Islet of Langerhans (tissue), 1 donor: Measurements from ENCODE around the gene HBQ1.
"Not testable (repeated sequence)": the region's sequence is repeated elsewhere in the genome, so short reads cannot be mapped to it uniquely, and the experiment has no call there.

Source experiments
- FAIRE-seq: peaks from one replicate; lab custom pipeline; 2011; peaks lifted over from hg19 to GRCh38; lab: Jason Lieb, UNC

Gene HBQ1

DNA sequence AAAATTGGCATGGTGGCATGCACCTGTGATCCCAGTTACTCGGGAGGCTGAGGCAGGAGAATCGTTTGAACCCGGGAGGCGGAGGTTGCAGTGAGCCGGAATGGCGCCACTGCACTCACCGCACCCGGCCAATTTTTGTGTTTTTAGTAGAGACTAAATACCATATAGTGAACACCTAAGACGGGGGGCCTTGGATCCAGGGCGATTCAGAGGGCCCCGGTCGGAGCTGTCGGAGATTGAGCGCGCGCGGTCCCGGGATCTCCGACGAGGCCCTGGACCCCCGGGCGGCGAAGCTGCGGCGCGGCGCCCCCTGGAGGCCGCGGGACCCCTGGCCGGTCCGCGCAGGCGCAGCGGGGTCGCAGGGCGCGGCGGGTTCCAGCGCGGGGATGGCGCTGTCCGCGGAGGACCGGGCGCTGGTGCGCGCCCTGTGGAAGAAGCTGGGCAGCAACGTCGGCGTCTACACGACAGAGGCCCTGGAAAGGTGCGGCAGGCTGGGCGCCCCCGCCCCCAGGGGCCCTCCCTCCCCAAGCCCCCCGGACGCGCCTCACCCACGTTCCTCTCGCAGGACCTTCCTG, at the start of gene HBQ1:
Gene HBQ1, plus strand, starts transcription at position 359 of the 575 bp plus-strand sequence. Its CDS starts 28 bp downstream, at position 387.
- no peak for FAIRE-seq

DNA sequence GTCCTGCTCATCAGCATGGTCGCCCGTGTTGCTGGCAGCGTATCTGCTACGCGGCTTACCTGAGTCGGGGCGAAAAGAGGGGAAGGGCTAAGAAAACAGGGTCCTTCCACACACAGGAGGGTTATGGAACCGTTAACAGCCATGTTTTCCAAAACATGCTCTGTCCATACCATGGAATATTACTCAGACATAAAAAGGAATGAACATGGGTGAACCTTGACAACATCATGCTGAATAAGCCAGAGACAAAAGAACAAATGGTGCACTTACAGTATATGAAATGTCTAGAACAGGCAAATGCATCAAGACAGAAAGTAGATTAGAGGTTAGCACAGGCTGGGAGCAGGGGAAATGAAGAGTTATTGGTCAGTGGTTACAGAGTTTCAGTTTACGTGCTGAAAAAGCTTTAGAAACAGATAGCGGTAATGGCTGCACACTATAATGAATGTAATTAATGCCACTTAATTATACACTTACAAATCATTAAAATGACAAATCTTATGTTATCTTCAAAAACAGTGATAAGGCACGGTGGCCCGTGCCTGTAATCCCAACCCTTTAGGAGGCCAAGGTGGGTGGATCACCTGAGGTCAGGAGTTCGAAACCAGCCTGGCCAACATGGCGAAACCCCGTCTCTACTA, 49.6 kb upstream of the HBQ1 start:
- no peak for FAIRE-seq

DNA sequence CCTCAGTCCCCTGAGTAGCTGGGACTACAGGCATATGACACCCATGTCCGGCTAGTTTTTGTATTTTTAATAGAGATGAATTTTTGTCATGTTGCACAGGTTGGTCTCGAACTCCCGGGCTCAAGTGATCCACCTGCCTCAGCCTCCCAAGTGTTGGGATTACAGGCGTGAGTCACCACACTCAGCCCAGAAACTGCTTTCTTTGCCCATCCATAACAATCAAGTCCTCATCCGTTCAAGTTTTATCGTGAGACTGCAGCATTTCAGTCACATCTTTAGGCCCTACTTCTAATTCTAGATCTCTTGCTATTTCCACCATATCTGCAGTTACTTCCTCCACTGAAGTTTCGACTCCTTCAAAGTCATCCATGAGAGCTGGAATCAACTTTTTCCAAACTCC, 48.1 kb upstream of the HBQ1 start:
- no peak for FAIRE-seq

DNA sequence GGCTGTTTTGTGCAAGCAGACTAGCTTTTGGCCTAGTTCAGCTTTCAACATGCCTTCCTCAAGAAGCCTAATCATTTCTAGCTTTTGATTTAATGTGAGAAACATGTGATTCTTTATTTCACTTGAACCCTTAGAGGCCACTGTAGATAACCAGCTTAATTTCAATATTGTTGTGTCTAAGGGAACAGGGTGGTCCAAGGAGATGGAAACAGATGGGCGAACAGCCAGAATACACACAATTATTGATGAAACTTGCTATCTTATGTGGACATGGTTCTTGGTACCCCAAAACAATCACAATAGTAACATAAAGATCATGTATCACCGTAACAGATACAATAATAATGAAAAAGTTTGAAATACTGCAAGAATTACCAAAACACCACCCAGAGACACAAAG, 46.5 kb upstream of the HBQ1 start:
- no peak for FAIRE-seq

DNA sequence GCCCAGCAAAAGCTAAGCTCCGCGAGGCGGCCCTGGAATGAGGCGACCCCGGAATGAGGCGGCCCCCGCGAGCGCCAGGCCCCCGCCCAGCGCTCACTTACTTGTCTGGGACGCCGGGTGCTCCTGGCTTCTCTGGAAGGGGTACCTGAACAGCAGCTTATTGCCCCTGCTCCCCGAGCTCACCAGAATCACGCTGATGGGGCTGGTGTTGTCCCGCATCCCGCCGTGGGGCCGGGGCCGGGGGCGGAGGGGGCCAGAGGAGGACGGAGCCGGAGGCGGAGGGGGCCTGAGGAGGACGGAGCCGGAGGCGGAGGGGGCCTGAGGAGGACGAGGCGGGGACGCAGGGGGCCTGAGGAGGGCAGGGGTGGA, 42.2 kb upstream of the HBQ1 start:
- FAIRE-seq, result no peak

DNA sequence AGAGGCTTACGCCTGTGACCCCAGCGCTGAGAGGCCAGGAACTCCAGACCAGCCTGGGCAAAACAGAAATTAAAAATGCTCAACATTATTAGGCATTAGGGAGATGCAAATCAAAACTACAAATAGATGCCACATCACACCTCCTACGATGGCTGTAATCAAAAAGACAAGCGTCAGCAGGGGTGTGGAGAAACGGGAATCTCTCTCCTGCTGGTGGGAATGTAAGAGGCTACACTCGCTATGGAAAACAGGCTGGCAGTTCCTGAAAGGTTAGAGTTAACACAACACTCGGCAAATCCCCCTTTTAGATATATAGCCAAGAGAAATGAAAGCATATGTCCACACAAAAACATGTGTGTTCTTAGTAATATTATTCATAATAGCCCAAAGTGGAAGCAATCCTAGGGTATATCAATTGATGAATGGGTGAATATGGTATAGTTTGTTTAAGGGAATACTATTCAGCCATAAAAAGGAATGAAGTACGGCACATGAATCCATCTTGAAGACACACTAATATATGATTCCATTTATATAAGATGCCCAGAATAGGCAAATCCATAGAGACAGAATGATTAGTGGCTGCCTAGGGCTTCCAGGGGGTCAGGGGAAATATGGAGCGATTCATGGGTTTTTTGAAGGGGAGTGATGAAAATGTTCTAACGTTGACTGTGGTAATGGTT, 39.9 kb upstream of the HBQ1 start:
- FAIRE-seq, result no peak

DNA sequence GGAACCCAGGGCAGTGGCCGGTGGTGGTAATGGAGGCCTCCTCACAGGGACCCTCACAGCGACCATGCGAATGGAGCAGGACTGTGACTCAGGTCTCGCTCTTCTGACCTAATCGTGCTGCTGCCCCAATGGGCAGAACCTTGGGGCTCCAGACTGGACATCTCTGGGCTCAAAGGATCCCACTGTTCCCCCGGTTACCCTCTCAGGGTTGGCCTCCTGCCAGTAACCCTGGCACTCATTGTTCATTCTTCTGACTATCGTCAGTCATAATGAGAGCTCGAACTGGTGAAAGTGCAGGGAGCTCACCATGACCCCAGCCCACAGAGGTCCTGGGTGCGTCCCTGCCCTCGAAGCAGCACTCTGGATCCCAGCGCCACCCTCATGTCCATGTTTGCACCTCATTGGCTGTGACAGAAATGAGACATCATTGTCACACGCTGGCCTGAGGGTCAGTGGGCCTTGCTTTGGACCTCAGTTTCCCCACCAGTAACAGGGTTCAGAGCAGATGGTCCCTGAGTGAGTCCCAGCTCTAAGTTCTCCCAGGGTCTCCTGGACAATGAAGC, 37.8 kb upstream of the HBQ1 start:
- no peak for FAIRE-seq

DNA sequence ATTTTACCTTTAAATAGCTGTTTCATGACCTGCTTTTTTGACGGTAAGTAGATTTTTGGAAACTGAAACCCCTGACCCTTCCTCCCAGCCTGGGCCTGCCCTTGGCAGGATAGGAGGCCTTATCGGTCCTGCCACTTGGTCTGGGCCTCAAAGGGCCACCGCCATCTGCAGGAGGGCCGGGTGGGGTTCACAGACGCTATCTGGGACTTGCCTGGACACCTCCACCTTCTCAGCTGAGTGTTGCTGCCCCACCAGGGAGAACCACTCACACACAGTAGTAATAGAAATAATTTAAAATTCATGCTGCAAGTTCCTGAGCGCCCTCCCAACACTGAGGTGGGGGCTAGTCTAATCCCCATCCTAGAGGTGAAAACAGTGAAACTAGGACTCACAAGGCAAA, 37.2 kb upstream of the HBQ1 start:
- FAIRE-seq, result no peak

DNA sequence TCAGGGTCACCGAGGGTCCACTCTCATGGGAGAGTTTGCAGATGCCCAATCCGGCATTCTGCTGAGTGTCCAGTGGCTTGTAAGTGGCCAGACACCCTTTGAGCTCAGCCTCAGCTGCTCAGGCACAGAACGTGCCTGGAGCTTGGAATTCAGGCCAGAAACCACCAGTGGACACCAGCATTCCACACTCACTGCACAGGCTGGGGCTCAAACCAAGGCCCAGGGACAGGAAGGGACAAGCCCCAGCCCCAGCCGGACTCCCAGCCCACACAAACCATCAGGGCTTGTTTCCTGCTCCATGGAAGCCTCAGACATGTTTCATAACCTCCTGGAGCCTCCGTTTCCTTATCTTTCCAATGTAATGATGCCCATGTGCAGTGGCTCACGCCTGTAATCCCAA, 36.8 kb upstream of the HBQ1 start:
- FAIRE-seq, result no peak

DNA sequence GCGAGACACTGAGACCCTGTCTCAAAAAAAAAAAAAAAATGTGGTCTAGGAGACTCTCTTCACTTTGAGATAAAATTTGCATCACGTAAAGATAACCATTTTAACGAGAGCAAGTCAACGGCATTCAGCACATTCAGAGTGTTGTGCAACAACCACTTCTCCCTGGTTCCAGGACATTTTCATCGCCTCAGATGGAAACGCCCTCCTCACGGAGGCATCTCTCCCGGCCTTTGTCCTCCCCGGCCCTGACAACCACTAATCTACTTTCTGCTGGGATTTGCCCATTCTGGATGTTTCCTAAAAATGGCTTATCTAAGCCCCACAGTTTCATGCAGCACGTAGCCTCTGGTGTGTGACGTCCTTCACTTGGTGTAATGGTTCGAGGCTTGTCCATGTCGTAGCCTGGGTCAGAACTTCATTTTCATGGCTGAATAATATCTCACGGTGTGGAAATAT, 35.4 kb upstream of the HBQ1 start:
- FAIRE-seq, result no peak

DNA sequence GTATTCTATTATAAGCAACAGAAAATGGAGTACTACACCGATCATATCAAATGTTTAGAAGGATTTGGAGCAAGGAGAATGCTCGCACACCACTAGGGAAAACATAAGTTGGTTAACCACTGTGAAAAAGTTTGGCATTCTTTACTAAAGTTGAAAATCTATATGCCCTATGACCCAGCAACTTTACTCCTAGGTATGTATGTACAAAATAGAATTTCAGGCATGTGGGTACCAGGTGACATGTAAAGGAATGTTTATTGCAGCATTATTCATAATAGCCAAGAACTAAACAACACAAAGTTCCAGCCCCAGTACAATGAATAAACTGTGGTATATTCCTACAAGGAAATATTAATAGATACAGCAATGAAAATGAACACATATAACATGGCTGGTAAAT, 33.6 kb upstream of the HBQ1 start:
- FAIRE-seq, result no peak

DNA sequence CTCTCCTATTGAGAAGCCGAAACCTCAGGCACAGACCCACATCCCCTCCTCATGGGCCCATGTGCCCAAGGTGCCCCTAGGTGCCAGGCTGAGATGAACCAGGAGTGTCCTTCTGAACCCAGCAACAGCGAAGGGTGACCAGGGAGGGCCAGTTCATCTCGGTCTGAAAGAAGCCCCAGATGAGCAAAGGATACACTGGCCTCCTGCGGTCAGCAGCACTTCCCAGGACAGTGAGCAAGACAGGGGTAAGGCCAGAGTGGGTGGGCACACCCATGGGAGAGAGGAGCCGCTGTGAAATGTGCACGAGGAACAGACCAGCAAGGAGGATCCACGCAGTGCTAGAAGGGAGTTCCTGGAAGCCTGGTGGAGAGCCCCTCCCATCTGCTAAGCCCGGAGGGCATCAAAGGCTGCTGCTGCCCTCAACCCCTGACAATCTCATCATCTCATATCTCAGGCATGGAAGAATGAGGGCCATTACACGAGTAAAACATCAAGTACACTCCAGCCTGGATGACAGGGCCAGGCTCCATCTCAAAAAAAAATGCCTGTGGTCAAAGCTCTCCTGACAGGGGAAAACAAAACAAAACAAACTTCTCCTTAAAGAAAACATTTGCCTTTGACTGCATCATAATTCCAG, 31.1 kb upstream of the HBQ1 start:
- FAIRE-seq, result no peak

DNA sequence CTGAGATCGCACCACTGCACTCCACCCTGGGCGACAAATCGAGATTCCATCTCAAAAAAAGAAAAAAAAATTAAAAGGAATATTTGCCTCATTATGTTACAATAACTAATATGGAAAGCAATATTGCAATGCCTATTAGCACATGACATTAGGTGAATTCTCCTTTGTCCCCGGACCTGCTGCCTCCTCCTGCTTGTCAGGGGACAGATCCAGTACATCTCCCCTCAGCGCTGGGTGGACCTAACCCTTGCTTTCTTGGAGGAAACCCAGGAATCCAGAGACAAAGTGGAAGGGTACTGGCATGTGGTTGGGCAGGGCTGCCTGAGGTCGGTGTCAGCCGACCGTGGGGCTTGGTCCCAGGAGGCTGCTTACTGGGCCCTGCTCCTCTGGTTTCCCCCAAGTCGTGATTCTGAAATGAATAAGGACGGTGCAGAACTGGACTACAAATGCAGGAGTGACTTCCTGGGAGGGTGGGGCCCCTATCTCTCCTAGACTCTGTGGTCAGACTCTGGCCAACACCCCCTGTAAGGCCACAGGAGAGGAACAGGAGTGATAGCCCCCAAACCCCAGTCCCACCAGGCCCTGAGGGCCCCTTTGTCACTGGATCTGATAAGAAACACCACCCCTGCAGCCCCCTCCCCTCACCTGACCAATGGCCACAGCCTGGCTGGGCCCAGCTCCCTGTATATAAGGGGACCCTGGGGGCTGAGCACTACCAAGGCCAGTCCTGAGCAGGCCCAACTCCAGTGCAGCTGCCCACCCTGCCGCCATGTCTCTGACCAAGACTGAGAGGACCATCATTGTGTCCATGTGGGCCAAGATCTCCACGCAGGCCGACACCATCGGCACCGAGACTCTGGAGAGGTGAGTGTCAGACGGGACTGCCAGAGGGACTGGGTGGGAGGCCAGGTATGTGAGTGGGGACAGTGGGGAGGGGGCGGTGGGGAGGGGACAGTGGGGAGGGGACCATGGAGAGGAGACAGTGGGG, 27.8 kb upstream of the HBQ1 start, which contains the start of gene HBZ:
Gene HBZ, plus strand, starts transcription at position 504 of the 988 bp plus-strand sequence. Its CDS starts 266 bp downstream, at position 770.
- FAIRE-seq, result no peak

DNA sequence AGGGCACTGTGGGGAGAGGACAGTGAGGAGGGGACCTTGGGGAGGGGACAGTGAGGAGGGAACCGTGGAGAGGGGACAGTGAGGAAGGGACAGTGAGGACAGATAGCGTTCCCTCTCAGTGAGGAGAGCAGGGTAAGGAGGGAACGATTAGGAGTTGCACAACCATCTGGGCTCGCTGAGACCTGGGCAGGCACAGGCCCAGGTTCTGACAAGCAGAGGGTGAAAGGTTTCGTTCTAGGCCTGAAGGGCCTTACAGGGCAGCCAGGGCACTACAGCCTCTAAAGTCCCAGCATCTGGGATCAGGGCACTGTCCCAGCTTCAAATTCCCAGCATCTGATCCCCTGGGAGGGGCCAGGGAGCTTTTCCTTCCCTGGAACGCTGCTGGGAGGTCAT, 27.1 kb upstream of the HBQ1 start:
- FAIRE-seq, result not testable (repeated sequence)

DNA sequence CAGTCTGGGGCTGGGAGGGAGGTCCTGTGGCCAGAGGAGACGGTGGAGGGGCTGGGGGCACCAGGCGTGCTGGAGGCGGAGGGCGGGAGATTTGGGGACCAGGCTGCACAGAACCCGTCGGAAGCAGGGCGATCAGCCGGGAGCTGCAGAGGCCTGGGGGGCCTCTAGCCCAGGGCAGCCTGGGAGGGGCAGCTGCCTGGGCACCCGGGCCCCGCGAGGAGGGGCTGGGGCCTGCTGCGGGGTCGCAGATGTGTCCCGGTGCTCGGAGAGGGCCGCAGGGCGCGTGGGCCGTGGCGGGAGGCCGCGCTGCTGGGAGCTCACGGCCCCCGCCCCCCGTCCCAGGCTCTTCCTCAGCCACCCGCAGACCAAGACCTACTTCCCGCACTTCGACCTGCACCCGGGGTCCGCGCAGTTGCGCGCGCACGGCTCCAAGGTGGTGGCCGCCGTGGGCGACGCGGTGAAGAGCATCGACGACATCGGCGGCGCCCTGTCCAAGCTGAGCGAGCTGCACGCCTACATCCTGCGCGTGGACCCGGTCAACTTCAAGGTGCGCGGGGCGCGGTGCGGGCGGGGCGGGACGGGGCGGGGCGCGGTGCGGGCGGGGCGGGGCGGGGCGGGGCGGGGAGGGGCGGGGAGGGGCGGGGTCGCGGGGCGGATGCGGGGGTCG, 26.6 kb upstream of the HBQ1 start:
- not testable (repeated sequence) for FAIRE-seq

DNA sequence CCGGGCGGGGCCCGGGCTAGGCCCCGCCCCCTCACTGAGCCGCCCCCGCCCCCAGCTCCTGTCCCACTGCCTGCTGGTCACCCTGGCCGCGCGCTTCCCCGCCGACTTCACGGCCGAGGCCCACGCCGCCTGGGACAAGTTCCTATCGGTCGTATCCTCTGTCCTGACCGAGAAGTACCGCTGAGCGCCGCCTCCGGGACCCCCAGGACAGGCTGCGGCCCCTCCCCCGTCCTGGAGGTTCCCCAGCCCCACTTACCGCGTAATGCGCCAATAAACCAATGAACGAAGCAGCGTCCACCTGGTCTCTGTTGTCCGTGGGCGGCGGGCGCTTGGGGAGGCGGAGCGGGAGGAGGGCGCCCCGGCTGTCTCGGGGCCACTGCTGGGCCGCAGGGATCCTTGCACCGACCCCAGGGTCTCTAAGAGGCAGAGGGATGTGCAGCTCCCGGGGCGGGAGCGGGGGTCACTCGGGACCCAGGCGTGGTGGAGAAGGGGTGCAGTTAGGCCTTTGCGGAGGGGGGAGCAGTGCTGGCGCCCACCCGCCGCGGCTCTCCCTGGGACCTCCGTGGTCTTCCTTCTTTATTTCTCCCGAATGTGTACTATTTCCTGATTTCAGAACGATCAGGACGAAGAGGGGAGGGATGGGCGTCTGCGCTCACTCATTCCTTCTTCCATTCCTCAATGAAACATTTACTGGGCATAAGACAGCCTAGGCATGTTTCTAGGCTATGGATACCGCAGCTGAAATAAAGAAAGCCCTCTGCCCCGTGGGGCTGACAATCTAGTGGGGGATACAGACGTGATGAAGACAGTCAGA, 25.8 kb upstream of the HBQ1 start:
- FAIRE-seq, result no peak

DNA sequence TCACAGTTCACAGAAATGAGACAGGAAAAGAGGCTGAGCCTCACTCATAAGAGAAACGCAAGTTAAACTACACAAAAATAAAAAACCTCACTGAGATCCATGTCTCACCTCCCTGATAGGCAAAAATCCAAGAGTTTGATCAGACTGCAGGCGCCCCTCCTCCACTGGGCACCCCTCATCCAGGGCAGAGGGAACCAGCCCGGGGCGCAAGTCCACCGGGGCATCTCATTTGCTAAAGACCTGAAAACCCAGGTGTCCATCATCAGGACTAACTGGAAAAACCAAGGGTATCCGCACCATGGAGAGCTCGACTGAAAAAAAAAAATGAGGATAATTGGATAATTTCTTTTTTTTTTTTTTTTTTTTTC, 25.2 kb upstream of the HBQ1 start:
- FAIRE-seq, result no peak

DNA sequence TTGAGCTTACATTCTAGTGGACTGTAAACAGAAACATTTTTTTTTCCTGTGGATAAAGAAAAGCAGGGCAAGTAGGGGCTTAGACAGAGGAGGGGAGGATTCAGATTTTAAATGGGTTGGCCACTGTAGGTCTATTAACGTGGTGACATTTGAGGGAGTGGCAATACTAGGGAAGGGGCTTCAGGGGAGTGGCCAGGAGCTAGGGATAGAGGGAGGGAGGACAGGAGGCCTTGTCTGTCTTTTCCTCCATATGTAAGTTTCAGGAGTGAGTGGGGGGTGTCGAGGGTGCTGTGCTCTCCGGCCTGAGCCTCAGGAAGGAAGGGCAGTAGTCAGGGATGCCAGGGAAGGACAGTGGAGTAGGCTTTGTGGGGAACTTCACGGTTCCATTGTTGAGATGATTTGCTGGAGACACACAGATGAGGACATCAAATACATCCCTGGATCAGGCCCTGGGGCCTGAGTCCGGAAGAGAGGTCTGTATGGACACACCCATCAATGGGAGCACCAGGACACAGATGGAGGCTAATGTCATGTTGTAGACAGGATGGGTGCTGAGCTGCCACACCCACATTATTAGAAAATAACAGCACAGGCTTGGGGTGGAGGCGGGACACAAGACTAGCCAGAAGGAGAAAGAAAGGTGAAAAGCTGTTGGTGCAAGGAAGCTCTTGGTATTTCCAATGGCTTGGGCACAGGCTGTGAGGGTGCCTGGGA, 21.0 kb upstream of the HBQ1 start:
- FAIRE-seq, result no peak

DNA sequence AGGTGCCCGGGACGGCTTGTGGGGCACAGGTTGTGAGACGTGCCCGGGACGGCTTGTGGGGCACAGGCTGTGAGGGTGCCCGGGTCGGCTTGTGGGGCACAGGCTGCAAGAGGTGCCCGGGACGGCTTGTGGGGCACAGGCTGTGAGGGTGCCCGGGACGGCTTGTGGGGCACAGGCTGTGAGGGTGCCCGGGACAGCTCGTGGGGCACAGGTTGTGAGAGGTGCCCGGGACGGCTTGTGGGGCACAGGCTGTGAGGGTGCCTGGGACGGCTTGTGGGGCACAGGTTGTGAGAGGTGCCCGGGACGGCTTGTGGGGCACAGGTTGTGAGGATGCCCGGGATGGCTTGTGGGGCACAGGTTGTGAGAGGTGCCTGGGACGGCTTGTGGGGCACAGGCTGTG, 20.0 kb upstream of the HBQ1 start:
- FAIRE-seq, result not testable (repeated sequence)
